GM12878 (cell line): ENCODE measurements around the gene THY1. TPM values are rescaled to one million over a fixed set of nuclear protein-coding genes. Genes with fewer than 3 reads are reported as not detected.

Experiments
- ATAC-seq: fragments of 200-7000 bp; cut with Tn5 transposase; 3 replicates; pipeline ENCODE4 v1.9.1; 2020; ENCODE audit warnings: mild to moderate bottlenecking, moderate library complexity
- BruUV-seq: library from RNA; stranded (reverse); fragments of 400-500 nt; replicated peaks from 2 replicates; lab custom pipeline; 2021; lab: Mats Ljungman, UMichigan
- CTCF ChIA-PET: fragments of 300-600 bp; sonication (Branson Sonifier 250); formaldehyde crosslinking; extraction: SDS; loops from one replicate; lab custom pipeline; 2021; ENCODE audit warnings: inconsistent platforms; lab: Yijun Ruan, JAX
- POLR2A ChIA-PET: fragments of 350-600 bp; formaldehyde crosslinking; extraction: SDS; loops from one replicate; lab custom pipeline; 2021; ENCODE audit warnings: inconsistent platforms; lab: Charles Lee
- RAD21 ChIA-PET: fragments of 300-600 bp; sonication (Branson Sonifier 250); formaldehyde crosslinking; loops from one replicate; lab custom pipeline; 2023; ENCODE audit warnings: antibody characterized with exemption; ENCODE audit not compliant: unreplicated experiment; lab: Charles Lee
- SMC1A ChIA-PET: fragments of 300-600 bp; sonication (Branson Sonifier 250); formaldehyde crosslinking; loops from one replicate; lab custom pipeline; 2023; ENCODE audit not compliant: unreplicated experiment, uncharacterized antibody; lab: Charles Lee
- DNase-seq: peaks from one replicate; pipeline ENCODE4 v3.0.0-alpha.2; 2011; ENCODE audit warnings: low read depth, low spot score
- FAIRE-seq: peaks from 3 replicates; lab custom pipeline; 2011; peaks lifted over from hg19 to GRCh38; lab: Jason Lieb, UNC
- H2AFZ ChIP-seq: 2 replicates; pipeline ENCODE4 v1.6.0; 2011; ENCODE audit warnings: low read depth, low read length, control low read depth; ENCODE audit not compliant: control insufficient read depth
- H3K27ac ChIP-seq: 2 replicates; pipeline ENCODE4 v1.5.1; 2011; ENCODE audit warnings: control low read depth; ENCODE audit not compliant: control insufficient read depth, insufficient read depth
- H3K27me3 ChIP-seq, 2 experiments: replicated peaks in 1 of 2; 2 replicates each; pipeline versions ENCODE4 v1.6.0 to v1.6.1; 2011; ENCODE audit warnings: low read length in 1 of 2; ENCODE audit not compliant: control insufficient read depth in 2 of 2, insufficient read depth in 2 of 2
- H3K36me3 ChIP-seq, 2 experiments: 2 replicates each; pipeline ENCODE4 v1.5.1; 2011; ENCODE audit warnings: low read length in 1 of 2; ENCODE audit not compliant: control insufficient read depth in 2 of 2, insufficient read depth in 2 of 2
- H3K4me1 ChIP-seq: 2 replicates; pipeline ENCODE4 v1.6.1; 2011; ENCODE audit warnings: mild to moderate bottlenecking, low read length, moderate library complexity, mixed read lengths; ENCODE audit not compliant: control insufficient read depth, insufficient read depth
- H3K4me2 ChIP-seq: 2 replicates; pipeline ENCODE4 v1.6.0; 2011; ENCODE audit warnings: control low read depth; ENCODE audit not compliant: control insufficient read depth, insufficient read depth
- H3K4me3 ChIP-seq: fragments of 200-600 bp; sonication (generic); 2 replicates; pipeline ENCODE4 v1.5.1; 2016
- H3K79me2 ChIP-seq: 2 replicates; pipeline ENCODE4 v1.6.0; 2011; ENCODE audit warnings: low read length; ENCODE audit not compliant: control insufficient read depth, insufficient read depth
- H3K9ac ChIP-seq: 2 replicates; pipeline ENCODE4 v1.8.0; 2011; ENCODE audit warnings: low read length, control low read depth, mixed read lengths; ENCODE audit not compliant: control insufficient read depth, insufficient read depth
- H3K9me3 ChIP-seq: replicated peaks from 3 replicates; pipeline ENCODE4 v1.5.1; 2011; ENCODE audit warnings: mild to moderate bottlenecking, low read length; ENCODE audit not compliant: control insufficient read depth, insufficient read depth
- H4K20me1 ChIP-seq: 2 replicates; pipeline ENCODE4 v1.6.0; 2011; ENCODE audit not compliant: control insufficient read depth, insufficient read depth
- CEBPB ChIP-seq, 2 experiments: fragments of 150-350 bp in 1 of 2; IDR thresholded peaks; 2 replicates each; pipeline ENCODE4 v1.6.1; 2012 to 2014; ENCODE audit warnings: low read depth in 2 of 2, low read length in 2 of 2, borderline replicate concordance in 1 of 2, inconsistent platforms in 1 of 2
- CHD1 ChIP-seq: IDR thresholded peaks from 2 replicates; pipeline ENCODE4 v1.6.1; 2012; ENCODE audit warnings: low read depth, low read length, improper control_type of control experiment
- E2F4 ChIP-seq: IDR thresholded peaks from 2 replicates; pipeline ENCODE4 v1.6.1; 2012; ENCODE audit warnings: low read depth, low read length, improper control_type of control experiment
- NFXL1 ChIP-seq: fragments of 450-650 bp; IDR thresholded peaks from 2 replicates; pipeline ENCODE4 v1.6.1; 2017; ENCODE audit warnings: antibody characterized with exemption, mild to moderate bottlenecking, borderline replicate concordance
- NR2C1 ChIP-seq: fragments of 450-650 bp; IDR thresholded peaks from 2 replicates; pipeline ENCODE4 v1.6.1; 2017; ENCODE audit warnings: antibody characterized with exemption, mild to moderate bottlenecking, moderate library complexity
- NR2C2 ChIP-seq: IDR thresholded peaks from 2 replicates; pipeline ENCODE4 v1.6.1; 2011; ENCODE audit warnings: borderline replicate concordance, low read depth; ENCODE audit not compliant: control insufficient read depth, insufficient read length
- RBBP5 ChIP-seq: fragments of 200-600 bp; sonication (generic); conservative IDR thresholded peaks from 2 replicates; pipeline ENCODE4 v1.6.1; 2016
- SREBF1 ChIP-seq: IDR thresholded peaks from 2 replicates; pipeline ENCODE4 v1.6.1; 2012; ENCODE audit warnings: mild to moderate bottlenecking, low read length
- TARDBP ChIP-seq: IDR thresholded peaks from 2 replicates; pipeline ENCODE4 v1.6.1; 2016; ENCODE audit warnings: borderline replicate concordance
- YBX1 ChIP-seq: fragments of 450-650 bp; IDR thresholded peaks from 2 replicates; pipeline ENCODE4 v1.6.1; 2016; ENCODE audit warnings: antibody characterized with exemption
- ZNF217 ChIP-seq: fragments of 450-650 bp; IDR thresholded peaks from 2 replicates; pipeline ENCODE4 v1.6.1; 2017; ENCODE audit warnings: antibody characterized with exemption, mild to moderate bottlenecking
- WGBS: methylation state at CpG from one replicate; pipeline ENCODE4 v1.1.6; 2016; ENCODE audit warnings: low lambda C conversion rate; ENCODE audit not compliant: insufficient replicate concordance, insufficient coverage; ENCODE audit errors: missing lambda C conversion rate; 5-methylcytosine and 5-hydroxymethylcytosine counted together
- in situ Hi-C: fragments of 300-500 bp; cut with MboI; formaldehyde crosslinking; loops from 9 replicates; pipeline ENCODE4 v1.14.3; 2018; ENCODE audit warnings: mixed read lengths
- intact Hi-C: fragments of 100-400 bp; cut with micrococcal nuclease; formaldehyde crosslinking; loops from one replicate; pipeline ENCODE4 v1.14.2; 2022; ENCODE audit not compliant: unreplicated experiment
- polyA plus RNA-seq, 11 experiments: library from polyadenylated mRNA; depleted of rRNA in 4 of 11; unstranded in 6 of 11; stranded (reverse) in 5 of 11; fragments of >200 nt; fragmentation: Nextera tagmentation in 4 of 11; fragmentation: Illumina TruSeq in 1 of 11; extraction: Ambion mirVana in 4 of 11; extraction: Trizol in 1 of 11; gene quantifications; 1 replicate in 1 of 11; 2 replicates in 10 of 11; pipeline versions ENCODE4 v1.2.1 to v1.2.3, GENCODE V29; 2011 to 2016; ENCODE audit warnings: inconsistent platforms in 2 of 11, missing spikeins in 2 of 11, low read depth in 1 of 11
- total RNA-seq, 4 experiments: library from RNA; depleted of rRNA in 3 of 4; stranded (reverse); fragments of >200 nt in 3 of 4; fragmentation: Illumina TruSeq in 1 of 4; extraction: Trizol in 1 of 4; gene quantifications; 2 replicates each; pipeline versions ENCODE4 v1.2.1 to v1.2.3, GENCODE V29; 2013 to 2021

The THY1 gene
- total and polyA plus RNA-seq, 10 of the 15 experiments (the other 5 are each of a cell fraction or from before 2014, with no cell fraction given), result 0.86 to 20.1 (median 3.2) TPM

GRCh38 chr11:119472186-119472855 lies 49.3 kb upstream of the THY1 start:
- ATAC-seq (no peak), FAIRE-seq (no peak), DNase-seq (no peak)
- Histone ChIP-seq H3K4me2 (no peak overlapping the region), H3K9me3 (no peaks in the 10 kb centered on the region), H2AFZ (no peak overlapping the region), H4K20me1 (no peaks in the 10 kb centered on the region), H3K36me3 (no peaks in the 10 kb centered on the region), H3K27me3 (peaks cover 0 to 1% of the 10 kb centered on the region in 2 experiments; a peak in 1 of 4 replicates), H3K9ac (no peak overlapping the region), H3K4me1 (no peaks in the 10 kb centered on the region), H3K4me3 (no peak overlapping the region), H3K79me2 (no peaks in the 10 kb centered on the region), H3K27ac (no peak overlapping the region)
- in situ Hi-C loops, result loop anchor here (5.0 kb wide), 1 partner anchor 115 kb away; no protein-coding TSS in a partner anchor
- RAD21 ChIA-PET, result interaction anchor here (0.6 kb wide), 1 partner anchor 448 kb away, joined by 3 read pairs; no protein-coding TSS in a partner anchor
- intact Hi-C loops, result loop anchor here (5.0 kb wide), 1 partner anchor 135 kb away; no protein-coding TSS in a partner anchor
- POLR2A ChIA-PET, result interaction anchor here (0.7 kb wide), 1 partner anchor 818 kb away, joined by 3 read pairs; no protein-coding TSS in a partner anchor
- 56% methylated on average over 10 of the region's 10 CpGs for WGBS
- SMC1A ChIA-PET, result no interaction called here
- TF ChIP-seq TARDBP (no peak), SREBF1 (no peak), CEBPB (IDR thresholded peaks at IDR 0.05; ENCODE audit: borderline replicate concordance in 1 of 2, low read depth in 2 of 2, low read length in 2 of 2) (no peak), RBBP5 (no peak), ZNF217 (no peak), YBX1 (no peak), NFXL1 (no peak), CHD1 (no peak), NR2C1 (no peak), E2F4 (no peak), NR2C2 (no peak)
- CTCF ChIA-PET, result interaction anchor here (0.5 kb wide), 1 partner anchor 69 kb away, joined by 3 read pairs; no protein-coding TSS in a partner anchor
- BruUV-seq, result no TSS peak
